Mucosa of descending colon (tissue), 3 donors: ENCODE data around the gene ADAMTS17. TPM values are rescaled to one million over a fixed set of nuclear protein-coding genes. Genes with fewer than 3 reads are reported as not detected.

Source experiments
- ATAC-seq: fragments of 200-7000 bp; cut with Tn5 transposase; one replicate; pipeline ENCODE4 v1.9.1; 2020; ENCODE audit warnings: mild to moderate bottlenecking, moderate library complexity
- DNase-seq, 3 donors: peaks; one replicate each; pipeline ENCODE4 v3.0.0-alpha.2; 2020
- H3K36me3 ChIP-seq: fragments of 200-600 bp; one replicate; pipeline ENCODE4 v1.8.0; 2021; ENCODE audit warnings: low read depth, mild to moderate bottlenecking
- H3K4me1 ChIP-seq: fragments of 200-600 bp; one replicate; pipeline ENCODE4 v1.8.0; 2021; ENCODE audit warnings: low read depth, mild to moderate bottlenecking
- H3K4me3 ChIP-seq: fragments of 200-600 bp; one replicate; pipeline ENCODE4 v1.8.0; 2021; ENCODE audit warnings: mild to moderate bottlenecking
- H3K9me3 ChIP-seq: fragments of 200-600 bp; one replicate; pipeline ENCODE4 v1.8.0; 2021; ENCODE audit warnings: mild to moderate bottlenecking
- CTCF ChIP-seq: fragments of 200-600 bp; IDR thresholded peaks from one replicate; pipeline ENCODE4 v1.8.0; 2022; ENCODE audit warnings: antibody characterized with exemption, mild to moderate bottlenecking
- intact Hi-C, 2 donors: fragments of 100-400 bp; cut with DNase I in 1 of 2; cut with micrococcal nuclease in 1 of 2; formaldehyde crosslinking; loops; one replicate each; pipeline versions ENCODE4 v1.11.0 to v1.11.1; 2022; cut with DNase I, micrococcal nuclease
- total RNA-seq, 3 donors: library from RNA; stranded (reverse); fragmentation: NEBNext Ultra II Directional in 2 of 3; extraction: Animal tissue kit (Norgen Biotek cat#: 25700) in 2 of 3; gene quantifications; one replicate each; pipeline versions ENCODE4 v1.2.1 to v1.2.4, GENCODE V29; 2021 to 2023
- donor health status: DM: no; HTN: no; CAD: no; lungs with moderate emphysema.
- donor health status: DM: no; HTN: no; CAD: no.
- donor health status: DM: no; HTN: yes; CAD: no.

The ADAMTS17 gene
- total RNA-seq, 3 donors from 2014 or later, result 5.2 to 13.8 (median 6.3) TPM

- no peak overlapping the region for H3K4me3 ChIP-seq
- DNase-seq, result no peak
- H3K9me3 ChIP-seq, result peaks cover 18% of the 10 kb centered on the region
- H3K4me1 ChIP-seq, result no peaks in the 10 kb centered on the region
- ATAC-seq, result no peak
- no peak for TF ChIP-seq CTCF
- intact Hi-C loops, result no loop called here
- H3K36me3 ChIP-seq, result no peaks in the 10 kb centered on the region
Observed at GRCh38 chr15:100123611-100124010, 218.2 kb downstream of the ADAMTS17 start.

GRCh38 chr15:100121285-100121684 lies 220.5 kb downstream of the ADAMTS17 start:
- H3K36me3 ChIP-seq, result no peaks in the 10 kb centered on the region
- H3K4me3 ChIP-seq, result no peak overlapping the region
- TF ChIP-seq CTCF, result no peak
- intact Hi-C loops, result no loop called here
- ATAC-seq (no peak), DNase-seq (no peak)
- H3K4me1 ChIP-seq, result no peaks in the 10 kb centered on the region
- peaks cover 18% of the 10 kb centered on the region for H3K9me3 ChIP-seq

GRCh38 chr15:100120111-100120510 lies 221.7 kb downstream of the ADAMTS17 start:
- Histone ChIP-seq H3K4me3 (no peak overlapping the region), H3K36me3 (no peaks in the 10 kb centered on the region), H3K9me3 (peaks cover 18% of the 10 kb centered on the region), H3K4me1 (no peaks in the 10 kb centered on the region)
- no peak for TF ChIP-seq CTCF
- intact Hi-C loops, result no loop called here
- ATAC-seq (no peak), DNase-seq (no peak)

GRCh38 chr15:100118546-100118945 lies 223.2 kb downstream of the ADAMTS17 start:
- ATAC-seq, result no peak
- no peak for TF ChIP-seq CTCF
- intact Hi-C loops, result no loop called here
- Histone ChIP-seq H3K9me3 (peaks cover 18% of the 10 kb centered on the region), H3K4me1 (peaks cover 2% of the 10 kb centered on the region), H3K4me3 (no peak overlapping the region), H3K36me3 (no peaks in the 10 kb centered on the region)
- DNase-seq, result no peak

GRCh38 chr15:100116416-100117190 lies 225.2 kb downstream of the ADAMTS17 start:
- intact Hi-C loops, result no loop called here
- DNase-seq, result peak in 1 of 3 donors; percentile 36
- H3K4me3 ChIP-seq, result no peak overlapping the region
- peaks cover 8% of the 10 kb centered on the region for H3K4me1 ChIP-seq
- ATAC-seq, result no peak
- H3K9me3 ChIP-seq, result peaks cover 10% of the 10 kb centered on the region
- TF ChIP-seq CTCF, result no peak
- H3K36me3 ChIP-seq, result no peaks in the 10 kb centered on the region
